ENCODE results near the gene NOM1. TPM values are rescaled to one million over a fixed set of nuclear protein-coding genes. Genes with fewer than 3 reads are reported as not detected.

Gene NOM1
- total RNA-seq, 1 experiment from 2014 or later = 35.4 TPM

GRCh38 chr7:156998988-156999957, 49.8 kb downstream of the NOM1 start:
- BruUV-seq (replicated peaks) = no TSS peak

More at GRCh38 chr7:156998988-156999957, 49.8 kb downstream of the NOM1 start:
- DNase-seq (ENCODE audit: low read depth, low spot score) = no peak
- Histone ChIP-seq H3K9me2 (ENCODE audit: insufficient read depth) (no peaks in the 10 kb centered on the region), H3K27me3 (ENCODE audit: insufficient read depth, low read length) (no peaks in the 10 kb centered on the region), H3K4me2 (ENCODE audit: low read length) (peak overlapping the region; percentile 87), H3K9ac (ENCODE audit: low read length) (peak overlapping the region; percentile 41; the same call in 1 of the 2 replicates), H3K4me1 (ENCODE audit: control insufficient read depth in 1 of 2, insufficient read depth in 2 of 2, low read length in 2 of 2) (peaks cover 5 to 15% of the 10 kb centered on the region in 2 experiments; a peak in 3 of 4 replicates), H3K27ac (ENCODE audit: low read depth, low read length) (no peak overlapping the region), H4K20me1 (ENCODE audit: insufficient read depth) (no peaks in the 10 kb centered on the region), H2AFZ (ENCODE audit: low read depth, low read length, poor library complexity, severe bottlenecking) (no peak overlapping the region), H3K36me3 (ENCODE audit: control insufficient read depth in 1 of 2, insufficient read depth in 2 of 2, low read length in 2 of 2) (no peaks in the 10 kb centered on the region), H3K9me3 (ENCODE audit: control insufficient read depth in 1 of 2, insufficient read depth in 1 of 2, low read depth in 1 of 2, low read length in 2 of 2) (no peaks in the 10 kb centered on the region), H3K79me2 (ENCODE audit: insufficient read depth, low read length) (no peaks in the 10 kb centered on the region), H3K4me3 (replicated peaks in 1 of 2; ENCODE audit: low read depth in 1 of 2, low read length in 2 of 2) (peak overlapping the region; percentile 47 to 59)
- ChIA-PET RAD21 (ENCODE audit: low non-redundant PET in 1 of 2, low total read pairs in 2 of 2, uncharacterized antibody in 2 of 2, unreplicated experiment in 2 of 2) (no interaction called here), CTCF (interaction anchor here (1.5 kb wide), 1 partner anchor 12 kb away, joined by 3 read pairs; the partner anchor contains the start of gene MNX1), POLR2A (no interaction called here)
- peak; percentile 67 for ATAC-seq
- intact Hi-C loops (cut with micrococcal nuclease) = no loop called here
- TF ChIP-seq EZH2 (IDR thresholded peaks at IDR 0.05) (no peak), ELF1 (IDR thresholded peaks at IDR 0.05; ENCODE audit: borderline replicate concordance, low read depth) (no peak), JUND (IDR thresholded peaks at IDR 0.05) (no peak), EGR1 (IDR thresholded peaks at IDR 0.05; ENCODE audit: low read depth) (no peak), SIN3A (IDR thresholded peaks at IDR 0.05; ENCODE audit: low read depth) (no peak), ZFX (IDR thresholded peaks at IDR 0.05) (0 out of 2 replicates have a peak, but pooled peaks have one; percentile 21), ATF3 (IDR thresholded peaks at IDR 0.05) (no peak), CEBPB (IDR thresholded peaks at IDR 0.05; ENCODE audit: low read depth) (no peak), TCF7L2 (IDR thresholded peaks at IDR 0.05; ENCODE audit: borderline replicate concordance, extremely low read depth, insufficient read depth, insufficient read length) (peak; percentile 16), SP1 (IDR thresholded peaks at IDR 0.05; ENCODE audit: low read depth) (no peak), POLR2AphosphoS5 (IDR thresholded peaks at IDR 0.05; ENCODE audit: low read depth, low read length) (no peak), YY1 (IDR thresholded peaks at IDR 0.05; ENCODE audit: extremely low read depth, insufficient replicate concordance, low read depth, low read length) (no peak), CBX3 (IDR thresholded peaks at IDR 0.05; ENCODE audit: low read depth) (no peak), ZNF274 (IDR thresholded peaks at IDR 0.05; ENCODE audit: low read depth, low read length) (no peak), ZBTB33 (IDR thresholded peaks at IDR 0.05; ENCODE audit: extremely low read depth, insufficient replicate concordance, low read length) (no peak), SRF (IDR thresholded peaks at IDR 0.05; ENCODE audit: low read depth) (no peak), POLR2A (IDR thresholded peaks at IDR 0.05; ENCODE audit: borderline replicate concordance, extremely low read depth, insufficient read depth, insufficient read length) (no peak)
- TF ChIP-seq, protein P1, sequence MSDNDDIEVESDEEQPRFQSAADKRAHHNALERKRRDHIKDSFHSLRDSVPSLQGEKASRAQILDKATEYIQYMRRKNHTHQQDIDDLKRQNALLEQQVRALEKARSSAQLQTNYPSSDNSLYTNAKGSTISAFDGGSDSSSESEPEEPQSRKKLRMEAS (IDR thresholded peaks at IDR 0.05) = no peak

Data from HCT116 (cell line).